Rectal smooth muscle tissue (tissue), 1 donor: ENCODE data around the gene TAAR2.

Source experiments
- H3K27ac ChIP-seq: one replicate; pipeline ENCODE4 v1.7.0; 2013; ENCODE audit warnings: low read depth, low read length, inconsistent platforms
- H3K27me3 ChIP-seq: one replicate; pipeline ENCODE4 v1.7.0; 2013; ENCODE audit warnings: low read length; ENCODE audit not compliant: control insufficient read depth, insufficient read depth
- H3K36me3 ChIP-seq: one replicate; pipeline ENCODE4 v1.7.0; 2013; ENCODE audit warnings: low read length; ENCODE audit not compliant: control insufficient read depth, insufficient read depth
- H3K4me1 ChIP-seq: one replicate; pipeline ENCODE4 v1.7.0; 2013; ENCODE audit warnings: low read length; ENCODE audit not compliant: control insufficient read depth, insufficient read depth
- H3K4me3 ChIP-seq: one replicate; pipeline ENCODE4 v1.7.0; 2013; ENCODE audit warnings: low read length
- H3K9ac ChIP-seq: one replicate; pipeline ENCODE4 v1.7.0; 2013; ENCODE audit warnings: low read length

The TAAR2 gene

GRCh38 chr6:132624175-132624574, at the start of gene TAAR2:
Gene TAAR2, minus strand, starts transcription at chr6:132624275. Its CDS starts 0 bp downstream, at chr6:132624275.
- Histone ChIP-seq H3K4me1 (no peaks in the 10 kb centered on the region), H3K36me3 (no peaks in the 10 kb centered on the region), H3K27ac (no peak within 1 kb of the TSS), H3K4me3 (no peak within 1 kb of the TSS), H3K27me3 (no peaks in the 10 kb centered on the region), H3K9ac (no peak within 1 kb of the TSS)

GRCh38 chr6:132673376-132674094, 49.5 kb upstream of the TAAR2 start:
- H3K4me1 ChIP-seq, result no peaks in the 10 kb centered on the region
- no peak overlapping the region for H3K4me3 ChIP-seq
- H3K9ac ChIP-seq, result no peak overlapping the region
- H3K27ac ChIP-seq, result no peak overlapping the region
- no peaks in the 10 kb centered on the region for H3K27me3 ChIP-seq
- H3K36me3 ChIP-seq, result no peaks in the 10 kb centered on the region

- Histone ChIP-seq H3K4me3 (no peak overlapping the region), H3K36me3 (no peaks in the 10 kb centered on the region), H3K4me1 (no peaks in the 10 kb centered on the region), H3K27me3 (no peaks in the 10 kb centered on the region), H3K9ac (no peak overlapping the region), H3K27ac (no peak overlapping the region)
Measured at GRCh38 chr6:132671295-132671694, 47.2 kb upstream of the TAAR2 start.

GRCh38 chr6:132669690-132670291, 45.7 kb upstream of the TAAR2 start:
- H3K27me3 ChIP-seq, result no peaks in the 10 kb centered on the region
- no peak overlapping the region for H3K9ac ChIP-seq
- no peak overlapping the region for H3K27ac ChIP-seq
- no peaks in the 10 kb centered on the region for H3K4me1 ChIP-seq
- H3K4me3 ChIP-seq, result no peak overlapping the region
- no peaks in the 10 kb centered on the region for H3K36me3 ChIP-seq

- no peaks in the 10 kb centered on the region for H3K4me1 ChIP-seq
- no peak overlapping the region for H3K9ac ChIP-seq
- no peaks in the 10 kb centered on the region for H3K27me3 ChIP-seq
- H3K4me3 ChIP-seq, result no peak overlapping the region
- H3K36me3 ChIP-seq, result no peaks in the 10 kb centered on the region
- H3K27ac ChIP-seq, result no peak overlapping the region
Measured at GRCh38 chr6:132666118-132666517, 42.0 kb upstream of the TAAR2 start.

- Histone ChIP-seq H3K9ac (no peak overlapping the region), H3K27me3 (no peaks in the 10 kb centered on the region), H3K27ac (no peak overlapping the region), H3K4me1 (no peaks in the 10 kb centered on the region), H3K4me3 (no peak overlapping the region), H3K36me3 (no peaks in the 10 kb centered on the region)
Measured at GRCh38 chr6:132664309-132665034, 40.4 kb upstream of the TAAR2 start.

- Histone ChIP-seq H3K27ac (no peak overlapping the region), H3K4me1 (no peaks in the 10 kb centered on the region), H3K9ac (no peak overlapping the region), H3K36me3 (no peaks in the 10 kb centered on the region), H3K27me3 (no peaks in the 10 kb centered on the region), H3K4me3 (no peak overlapping the region)
Measured at GRCh38 chr6:132663661-132664060, 39.6 kb upstream of the TAAR2 start.

GRCh38 chr6:132661906-132662305, 37.8 kb upstream of the TAAR2 start:
- Histone ChIP-seq H3K9ac (no peak overlapping the region), H3K27me3 (no peaks in the 10 kb centered on the region), H3K27ac (no peak overlapping the region), H3K4me1 (no peaks in the 10 kb centered on the region), H3K4me3 (no peak overlapping the region), H3K36me3 (no peaks in the 10 kb centered on the region)

GRCh38 chr6:132659082-132659481, 35.0 kb upstream of the TAAR2 start, which contains the start of gene TAAR1:
Gene TAAR1, minus strand, starts transcription at chr6:132659182. Its CDS starts 13,179 bp downstream, at chr6:132646003.
- Histone ChIP-seq H3K27ac (no peak within 1 kb of the TSS), H3K27me3 (no peaks in the 10 kb centered on the region), H3K36me3 (no peaks in the 10 kb centered on the region), H3K9ac (no peak within 1 kb of the TSS), H3K4me1 (no peaks in the 10 kb centered on the region), H3K4me3 (no peak within 1 kb of the TSS)

GRCh38 chr6:132651062-132651461, 27.0 kb upstream of the TAAR2 start:
- Histone ChIP-seq H3K4me3 (no peak overlapping the region), H3K27me3 (no peaks in the 10 kb centered on the region), H3K9ac (no peak overlapping the region), H3K36me3 (no peaks in the 10 kb centered on the region), H3K4me1 (no peaks in the 10 kb centered on the region), H3K27ac (no peak overlapping the region)

GRCh38 chr6:132650429-132650828, 26.4 kb upstream of the TAAR2 start:
- Histone ChIP-seq H3K27me3 (no peaks in the 10 kb centered on the region), H3K4me1 (no peaks in the 10 kb centered on the region), H3K27ac (no peak overlapping the region), H3K36me3 (no peaks in the 10 kb centered on the region), H3K4me3 (no peak overlapping the region), H3K9ac (no peak overlapping the region)

- no peaks in the 10 kb centered on the region for H3K27me3 ChIP-seq
- H3K9ac ChIP-seq, result no peak overlapping the region
- no peak overlapping the region for H3K27ac ChIP-seq
- no peak overlapping the region for H3K4me3 ChIP-seq
- H3K36me3 ChIP-seq, result no peaks in the 10 kb centered on the region
- no peaks in the 10 kb centered on the region for H3K4me1 ChIP-seq
Measured at GRCh38 chr6:132648828-132649227, 24.8 kb upstream of the TAAR2 start.
